ENCODE data around the gene STUB1.

DNA sequence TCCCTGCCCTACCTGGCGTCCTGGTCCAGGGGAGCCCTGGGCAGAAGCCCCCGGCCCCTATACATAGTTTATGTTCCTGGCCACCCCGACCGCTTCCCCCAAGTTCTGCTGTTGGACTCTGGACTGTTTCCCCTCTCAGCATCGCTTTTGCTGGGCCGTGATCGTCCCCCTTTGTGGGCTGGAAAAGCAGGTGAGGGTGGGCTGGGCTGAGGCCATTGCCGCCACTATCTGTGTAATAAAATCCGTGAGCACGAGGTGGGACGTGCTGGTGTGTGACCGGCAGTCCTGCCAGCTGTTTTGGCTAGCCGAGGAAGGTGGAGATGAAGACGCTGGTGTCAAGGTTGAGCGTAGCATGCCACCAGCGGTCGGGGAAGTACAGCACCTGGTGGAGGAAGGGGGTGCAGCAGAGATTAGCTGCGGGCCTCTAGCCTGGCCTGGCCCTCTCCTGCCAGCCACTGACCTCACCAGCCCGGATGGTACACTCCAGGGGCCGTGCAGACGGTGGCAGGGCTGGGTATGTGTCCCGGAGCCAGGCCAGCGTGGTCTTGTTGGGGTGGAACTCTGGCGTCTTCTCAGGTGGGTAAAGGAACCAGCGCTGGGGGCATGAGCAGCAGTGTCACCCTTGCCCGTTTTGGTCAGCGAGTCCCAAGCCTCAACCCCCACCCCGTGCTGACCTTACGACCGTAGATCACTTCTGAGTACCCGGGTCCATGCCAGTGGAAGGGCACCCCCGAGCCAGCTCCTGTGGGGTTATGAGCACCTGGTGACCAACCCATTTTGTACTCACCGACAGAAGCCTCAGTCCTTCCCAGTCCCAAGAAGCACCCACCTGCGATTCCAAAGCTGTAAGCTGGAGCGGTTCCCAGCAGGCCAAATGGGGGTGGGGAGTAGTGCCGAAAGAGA is 2.5 kb downstream of the STUB1 start:
- TF ChIP-seq POLR2A (IDR thresholded peaks at IDR 0.05; ENCODE audit: low read depth, low read length) (no peak), EZH2 (IDR thresholded peaks at IDR 0.05; ENCODE audit: borderline replicate concordance, low read depth, low read length, severe bottlenecking) (no peak)
- TF ChIP-seq, protein P1, sequence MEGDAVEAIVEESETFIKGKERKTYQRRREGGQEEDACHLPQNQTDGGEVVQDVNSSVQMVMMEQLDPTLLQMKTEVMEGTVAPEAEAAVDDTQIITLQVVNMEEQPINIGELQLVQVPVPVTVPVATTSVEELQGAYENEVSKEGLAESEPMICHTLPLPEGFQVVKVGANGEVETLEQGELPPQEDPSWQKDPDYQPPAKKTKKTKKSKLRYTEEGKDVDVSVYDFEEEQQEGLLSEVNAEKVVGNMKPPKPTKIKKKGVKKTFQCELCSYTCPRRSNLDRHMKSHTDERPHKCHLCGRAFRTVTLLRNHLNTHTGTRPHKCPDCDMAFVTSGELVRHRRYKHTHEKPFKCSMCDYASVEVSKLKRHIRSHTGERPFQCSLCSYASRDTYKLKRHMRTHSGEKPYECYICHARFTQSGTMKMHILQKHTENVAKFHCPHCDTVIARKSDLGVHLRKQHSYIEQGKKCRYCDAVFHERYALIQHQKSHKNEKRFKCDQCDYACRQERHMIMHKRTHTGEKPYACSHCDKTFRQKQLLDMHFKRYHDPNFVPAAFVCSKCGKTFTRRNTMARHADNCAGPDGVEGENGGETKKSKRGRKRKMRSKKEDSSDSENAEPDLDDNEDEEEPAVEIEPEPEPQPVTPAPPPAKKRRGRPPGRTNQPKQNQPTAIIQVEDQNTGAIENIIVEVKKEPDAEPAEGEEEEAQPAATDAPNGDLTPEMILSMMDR (IDR thresholded peaks at IDR 0.05; ENCODE audit: extremely low read depth in 1 of 2, insufficient read depth in 1 of 2, low read depth in 1 of 2, low read length in 2 of 2) = no peak

Measured in endothelial cell of umbilical vein (primary cell).